Measurements from ENCODE around the gene NAA38.

NAA38 gene

GRCh38 chr17:7894226-7894625 lies 36.9 kb upstream of the NAA38 start:
- peaks cover 2 to 9% (median 7%) of the 10 kb centered on the region in 4 donors for H3K4me1 ChIP-seq
- H3K9me3 ChIP-seq = no peaks in the 10 kb centered on the region
- no peak for TF ChIP-seq CTCF (IDR thresholded peaks at IDR 0.05)
- peaks cover 15 to 72% (median 48%) of the 10 kb centered on the region in 3 donors for H3K36me3 ChIP-seq
- intact Hi-C loops (cut with DNase I; ENCODE audit: low total_unique reads) = no loop called here
- H3K4me3 ChIP-seq = no peak overlapping the region
- H3K27ac ChIP-seq = no peak overlapping the region
- no peaks in the 10 kb centered on the region for H3K27me3 ChIP-seq
- no peak for DNase-seq

GRCh38 chr17:7893187-7893880 lies 36.0 kb upstream of the NAA38 start:
- Histone ChIP-seq H3K36me3 (peaks cover 11 to 63% (median 39%) of the 10 kb centered on the region in 3 donors), H3K27ac (no peak overlapping the region), H3K4me3 (no peak overlapping the region), H3K27me3 (no peaks in the 10 kb centered on the region), H3K4me1 (peaks cover 7 to 18% (median 16%) of the 10 kb centered on the region in 4 donors), H3K9me3 (no peaks in the 10 kb centered on the region)
- TF ChIP-seq CTCF (IDR thresholded peaks at IDR 0.05) = no peak
- no peak for DNase-seq
- intact Hi-C loops (cut with DNase I; ENCODE audit: low total_unique reads) = no loop called here

GRCh38 chr17:7889166-7889955 lies 32.0 kb upstream of the NAA38 start:
- Histone ChIP-seq H3K27me3 (peaks cover 0 to 8% of the 10 kb centered on the region in 2 donors), H3K4me1 (peaks cover 15 to 48% (median 43%) of the 10 kb centered on the region in 4 donors), H3K4me3 (no peak overlapping the region), H3K36me3 (peaks cover 3 to 28% (median 24%) of the 10 kb centered on the region in 3 donors), H3K27ac (peak overlapping the region; percentile 80 to 82), H3K9me3 (no peaks in the 10 kb centered on the region)
- intact Hi-C loops (cut with DNase I; ENCODE audit: low total_unique reads) = no loop called here
- TF ChIP-seq CTCF (IDR thresholded peaks at IDR 0.05) = peak; percentile 51 to 55
- DNase-seq = peak; percentile 97 to 99

- H3K36me3 ChIP-seq = peaks cover 0 to 18% (median 14%) of the 10 kb centered on the region in 3 donors
- peak within 1 kb of the TSS; percentile 80 to 82 for H3K27ac ChIP-seq
- no peak for TF ChIP-seq CTCF (IDR thresholded peaks at IDR 0.05)
- DNase-seq = no peak
- H3K27me3 ChIP-seq = peaks cover 0 to 10% of the 10 kb centered on the region in 2 donors
- peak within 1 kb of the TSS; percentile 62 to 66 for H3K4me3 ChIP-seq
- intact Hi-C loops (cut with DNase I; ENCODE audit: low total_unique reads) = no loop called here
- no peaks in the 10 kb centered on the region for H3K9me3 ChIP-seq
- H3K4me1 ChIP-seq = peaks cover 15 to 48% (median 43%) of the 10 kb centered on the region in 4 donors
Observed at GRCh38 chr17:7888184-7888920, 31.0 kb upstream of the NAA38 start, which contains the start of gene CHD3. TSS of gene CHD3 (plus strand) at chr17:7888789. CDS start at chr17:7889001, 212 bp downstream.

GRCh38 chr17:7887482-7888183 lies 30.3 kb upstream of the NAA38 start:
- H3K4me1 ChIP-seq = peaks cover 15 to 48% (median 43%) of the 10 kb centered on the region in 4 donors

More at GRCh38 chr17:7887482-7888183, 30.3 kb upstream of the NAA38 start:
- DNase-seq = peak; percentile 93 to 96
- peak overlapping the region; percentile 62 to 66 for H3K4me3 ChIP-seq
- peaks cover 0 to 14% of the 10 kb centered on the region in 2 donors for H3K27me3 ChIP-seq
- H3K27ac ChIP-seq = peak overlapping the region; percentile 80 to 82
- peaks cover 0 to 16% (median 11%) of the 10 kb centered on the region in 3 donors for H3K36me3 ChIP-seq
- intact Hi-C loops (cut with DNase I; ENCODE audit: low total_unique reads) = no loop called here
- TF ChIP-seq CTCF (IDR thresholded peaks at IDR 0.05) = no peak
- H3K9me3 ChIP-seq = no peaks in the 10 kb centered on the region

Measured in tibial artery (tissue), 4 donors.